DND-41 (cell line): ENCODE measurements around the gene TRAF1.
A peak's percentile ranks its signal among the peaks of the same experiment; 100 is the strongest.

Experiments
- ATAC-seq: fragments of 200-7000 bp; cut with Tn5 transposase; 3 replicates; pipeline ENCODE4 v1.9.1; 2021; ENCODE audit warnings: low read depth; ENCODE audit not compliant: insufficient read depth
- DNase-seq: peaks from one replicate; pipeline ENCODE4 v3.0.0-alpha.2; 2020
- H2AFZ ChIP-seq: 2 replicates; pipeline ENCODE4 v1.6.0; 2012; ENCODE audit warnings: low read depth, low read length
- H3K27ac ChIP-seq: 2 replicates; pipeline ENCODE4 v1.5.1; 2012; ENCODE audit warnings: low read length, inconsistent platforms
- H3K27me3 ChIP-seq: fragments of 200-600 bp; sonication (generic); 2 replicates; pipeline ENCODE4 v1.6.0; 2012; ENCODE audit warnings: low read length, mild to moderate bottlenecking, inconsistent platforms; ENCODE audit not compliant: insufficient read depth, poor library complexity
- H3K36me3 ChIP-seq: 2 replicates; pipeline ENCODE4 v1.5.1; 2012; ENCODE audit warnings: low read length, inconsistent platforms; ENCODE audit not compliant: insufficient read depth
- H3K4me1 ChIP-seq: 2 replicates; pipeline ENCODE4 v1.5.1; 2012; ENCODE audit warnings: mild to moderate bottlenecking, low read length; ENCODE audit not compliant: insufficient read depth
- H3K4me2 ChIP-seq: 2 replicates; pipeline ENCODE4 v1.6.0; 2012; ENCODE audit warnings: mild to moderate bottlenecking, moderate library complexity, low read length, inconsistent platforms; ENCODE audit not compliant: insufficient read depth
- H3K4me3 ChIP-seq, 2 experiments: fragments of 200-600 bp in 1 of 2; shearing (Covaris generic) in 1 of 2; 2 replicates each; pipeline ENCODE4 v1.5.1; 2012 to 2016; ENCODE audit warnings: inconsistent platforms in 2 of 2, low read length in 2 of 2, mild to moderate bottlenecking in 2 of 2, low read depth in 1 of 2, moderate library complexity in 1 of 2
- H3K79me2 ChIP-seq: 2 replicates; pipeline ENCODE4 v1.6.0; 2012; ENCODE audit warnings: low read length, inconsistent platforms; ENCODE audit not compliant: insufficient read depth
- H3K9ac ChIP-seq: 2 replicates; pipeline ENCODE4 v1.6.0; 2012; ENCODE audit warnings: low read depth, mild to moderate bottlenecking, inconsistent platforms, low read length, moderate library complexity
- H3K9me3 ChIP-seq: 2 replicates; pipeline ENCODE4 v1.5.1; 2012; ENCODE audit warnings: low read length, moderate library complexity, mild to moderate bottlenecking, inconsistent platforms; ENCODE audit not compliant: insufficient read depth, severe bottlenecking
- H4K20me1 ChIP-seq: 2 replicates; pipeline ENCODE4 v1.6.0; 2012; ENCODE audit warnings: low read length; ENCODE audit not compliant: insufficient read depth
- EZH2 ChIP-seq: IDR thresholded peaks from 3 replicates; pipeline ENCODE4 v1.6.1; 2012; ENCODE audit warnings: borderline replicate concordance, low read depth, mild to moderate bottlenecking, moderate library complexity, low read length, inconsistent platforms; ENCODE audit not compliant: severe bottlenecking
- TF ChIP-seq, protein P1 (sequence below): IDR thresholded peaks from 2 replicates; pipeline ENCODE4 v1.5.1; 2012; ENCODE audit warnings: borderline replicate concordance, low read length, moderate library complexity, mild to moderate bottlenecking; ENCODE audit not compliant: poor library complexity, severe bottlenecking; ENCODE audit errors: extremely low read depth

The TRAF1 gene, protein sequence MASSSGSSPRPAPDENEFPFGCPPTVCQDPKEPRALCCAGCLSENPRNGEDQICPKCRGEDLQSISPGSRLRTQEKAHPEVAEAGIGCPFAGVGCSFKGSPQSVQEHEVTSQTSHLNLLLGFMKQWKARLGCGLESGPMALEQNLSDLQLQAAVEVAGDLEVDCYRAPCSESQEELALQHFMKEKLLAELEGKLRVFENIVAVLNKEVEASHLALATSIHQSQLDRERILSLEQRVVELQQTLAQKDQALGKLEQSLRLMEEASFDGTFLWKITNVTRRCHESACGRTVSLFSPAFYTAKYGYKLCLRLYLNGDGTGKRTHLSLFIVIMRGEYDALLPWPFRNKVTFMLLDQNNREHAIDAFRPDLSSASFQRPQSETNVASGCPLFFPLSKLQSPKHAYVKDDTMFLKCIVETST

DNA sequence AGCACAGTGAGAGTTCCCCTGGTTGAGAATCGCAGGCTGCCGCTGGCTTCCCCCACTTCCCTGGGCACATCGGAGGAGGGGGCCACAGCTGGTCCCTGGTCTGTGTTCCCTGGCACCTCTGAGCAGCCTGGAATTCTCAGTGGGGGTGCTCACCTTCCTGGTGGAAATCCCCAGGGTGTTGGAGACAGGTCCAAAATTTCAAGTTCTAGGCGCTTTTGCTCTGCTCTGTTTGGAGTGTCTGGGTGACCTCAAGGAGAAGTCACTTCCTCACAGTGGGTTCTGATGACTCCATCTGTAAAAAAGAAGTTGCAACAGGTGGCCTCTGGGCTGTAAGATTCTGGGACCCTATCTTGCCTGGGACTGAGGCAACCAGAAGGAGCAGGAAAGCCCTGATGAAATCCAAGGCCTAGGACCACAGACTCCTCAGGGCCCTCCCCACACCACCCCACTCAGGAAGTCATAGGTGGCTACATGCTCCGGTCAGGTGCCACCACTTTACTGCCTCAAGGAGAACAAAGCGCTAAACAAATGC, at the start of gene TRAF1:
TSS of gene TRAF1 (minus strand) at position 400 of the 532 bp plus-strand sequence. CDS start 721 bp downstream, outside the sequence.
- H3K9ac ChIP-seq = no peak within 1 kb of the TSS; the same call in 1 of the 2 replicates

DNA sequence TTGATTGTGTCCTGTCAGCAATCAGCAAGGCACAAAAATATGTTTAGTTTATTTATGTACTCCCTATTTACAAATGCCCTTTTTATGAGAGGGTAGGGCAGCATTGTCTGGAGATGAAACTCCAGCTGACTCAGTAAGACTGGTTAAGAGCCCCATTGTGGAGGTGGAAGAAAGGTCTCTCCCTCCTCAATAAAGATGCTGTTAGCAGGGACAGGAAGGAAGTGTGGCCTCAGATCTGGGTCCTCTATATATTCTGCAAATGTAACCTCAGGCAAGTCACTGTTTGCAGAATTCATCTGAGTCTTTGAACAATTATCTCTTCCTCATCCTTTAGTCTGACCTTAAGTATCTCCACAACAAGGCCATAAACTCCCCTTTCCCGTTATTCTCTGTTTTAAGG, 48.3 kb upstream of the TRAF1 start:
- H3K27ac ChIP-seq = no peak overlapping the region
- no peak for TF ChIP-seq EZH2
- TF ChIP-seq, protein P1, sequence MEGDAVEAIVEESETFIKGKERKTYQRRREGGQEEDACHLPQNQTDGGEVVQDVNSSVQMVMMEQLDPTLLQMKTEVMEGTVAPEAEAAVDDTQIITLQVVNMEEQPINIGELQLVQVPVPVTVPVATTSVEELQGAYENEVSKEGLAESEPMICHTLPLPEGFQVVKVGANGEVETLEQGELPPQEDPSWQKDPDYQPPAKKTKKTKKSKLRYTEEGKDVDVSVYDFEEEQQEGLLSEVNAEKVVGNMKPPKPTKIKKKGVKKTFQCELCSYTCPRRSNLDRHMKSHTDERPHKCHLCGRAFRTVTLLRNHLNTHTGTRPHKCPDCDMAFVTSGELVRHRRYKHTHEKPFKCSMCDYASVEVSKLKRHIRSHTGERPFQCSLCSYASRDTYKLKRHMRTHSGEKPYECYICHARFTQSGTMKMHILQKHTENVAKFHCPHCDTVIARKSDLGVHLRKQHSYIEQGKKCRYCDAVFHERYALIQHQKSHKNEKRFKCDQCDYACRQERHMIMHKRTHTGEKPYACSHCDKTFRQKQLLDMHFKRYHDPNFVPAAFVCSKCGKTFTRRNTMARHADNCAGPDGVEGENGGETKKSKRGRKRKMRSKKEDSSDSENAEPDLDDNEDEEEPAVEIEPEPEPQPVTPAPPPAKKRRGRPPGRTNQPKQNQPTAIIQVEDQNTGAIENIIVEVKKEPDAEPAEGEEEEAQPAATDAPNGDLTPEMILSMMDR = no peak
- peak; percentile 20 for DNase-seq

More for the DNA sequence above, at the start of gene TRAF1:
- no peaks in the 10 kb centered on the region for H4K20me1 ChIP-seq
- no peak within 1 kb of the TSS for H3K4me3 ChIP-seq
- no peak within 1 kb of the TSS for H2AFZ ChIP-seq
- no peaks in the 10 kb centered on the region for H3K79me2 ChIP-seq
- DNase-seq (no peak), ATAC-seq (0 out of 3 replicates have a peak, but pooled peaks have one; percentile 15)
- H3K4me2 ChIP-seq = no peak within 1 kb of the TSS
- TF ChIP-seq, protein P1 = no peak
- no peak for TF ChIP-seq EZH2
- H3K4me1 ChIP-seq = peaks cover 39% of the 10 kb centered on the region
- H3K27me3 ChIP-seq = no peaks in the 10 kb centered on the region
- no peaks in the 10 kb centered on the region for H3K36me3 ChIP-seq
- H3K27ac ChIP-seq = peak within 1 kb of the TSS; percentile 36; the same call in 1 of the 2 replicates
- H3K9me3 ChIP-seq = no peaks in the 10 kb centered on the region

DNA sequence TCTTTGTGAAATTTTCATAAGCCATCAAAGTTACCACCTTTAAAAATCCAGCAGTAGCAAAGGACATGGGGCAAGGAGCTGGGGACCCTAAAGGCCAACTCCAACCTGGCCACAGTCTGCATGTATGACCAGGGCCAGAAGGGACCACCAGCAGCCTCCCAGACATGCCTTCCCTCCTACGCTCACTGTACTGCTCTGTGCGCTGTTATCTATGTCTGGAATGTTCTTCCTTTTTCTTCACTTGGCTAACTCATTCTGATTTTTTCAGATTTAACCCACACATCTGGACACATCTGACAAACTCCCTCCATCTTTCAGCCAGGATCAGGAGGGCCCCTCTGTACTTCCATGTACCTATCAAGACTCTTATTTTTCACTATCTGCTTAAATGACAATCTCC, 47.6 kb upstream of the TRAF1 start:
- no peaks in the 10 kb centered on the region for H3K36me3 ChIP-seq
- H3K4me2 ChIP-seq = no peak overlapping the region
- no peaks in the 10 kb centered on the region for H3K9me3 ChIP-seq
- peaks cover 10% of the 10 kb centered on the region for H3K4me1 ChIP-seq
- no peak overlapping the region for H3K9ac ChIP-seq
- H4K20me1 ChIP-seq = no peaks in the 10 kb centered on the region
- no peaks in the 10 kb centered on the region for H3K79me2 ChIP-seq
- H3K27me3 ChIP-seq = no peaks in the 10 kb centered on the region
- no peak overlapping the region for H2AFZ ChIP-seq
- no peak overlapping the region for H3K27ac ChIP-seq
- H3K4me3 ChIP-seq = no peak overlapping the region
- TF ChIP-seq EZH2 = no peak
- TF ChIP-seq, protein P1 = no peak
- ATAC-seq (no peak), DNase-seq (no peak)

More for the DNA sequence above, 48.3 kb upstream of the TRAF1 start:
- no peak overlapping the region for H3K4me3 ChIP-seq
- no peaks in the 10 kb centered on the region for H3K27me3 ChIP-seq
- H3K36me3 ChIP-seq = no peaks in the 10 kb centered on the region
- H3K9ac ChIP-seq = no peak overlapping the region
- no peak overlapping the region for H2AFZ ChIP-seq
- no peaks in the 10 kb centered on the region for H4K20me1 ChIP-seq
- ATAC-seq = peak; percentile 92
- no peaks in the 10 kb centered on the region for H3K9me3 ChIP-seq
- no peaks in the 10 kb centered on the region for H3K79me2 ChIP-seq
- H3K4me1 ChIP-seq = peaks cover 10% of the 10 kb centered on the region
- H3K4me2 ChIP-seq = no peak overlapping the region
